ENCODE data around the gene PHKA2. TPM values are rescaled to one million over a fixed set of nuclear protein-coding genes. Genes with fewer than 3 reads are reported as not detected.

PHKA2 gene
- total RNA-seq, 4 donors from 2014 or later: 18.0 to 32.7 (median 26.6) TPM

- H3K4me1 ChIP-seq: no peaks in the 10 kb centered on the region
- DNase-seq (ENCODE audit: low spot score in 2 of 2): no peak
- TF ChIP-seq EP300 (IDR thresholded peaks at IDR 0.05) (no peak), POLR2A (IDR thresholded peaks at IDR 0.05) (no peak), CTCF (IDR thresholded peaks at IDR 0.05) (no peak)
- H3K27ac ChIP-seq: no peak overlapping the region
- H3K27me3 ChIP-seq: no peaks in the 10 kb centered on the region
- peaks cover 0 to 9% (median 0%) of the 10 kb centered on the region in 3 donors for H3K36me3 ChIP-seq
- WGBS, 2 donors: 81 to 84% methylated on average over 2 of the region's 2 CpGs
- H3K9me3 ChIP-seq: no peaks in the 10 kb centered on the region
- no peak overlapping the region for H3K4me3 ChIP-seq
Observed at GRCh38 chrX:18945483-18945882, 38.4 kb downstream of the PHKA2 start.

GRCh38 chrX:18944482-18944881, 39.4 kb downstream of the PHKA2 start:
- TF ChIP-seq EP300 (IDR thresholded peaks at IDR 0.05) (no peak), POLR2A (IDR thresholded peaks at IDR 0.05) (no peak), CTCF (IDR thresholded peaks at IDR 0.05) (no peak)
- no peaks in the 10 kb centered on the region for H3K9me3 ChIP-seq
- no peak for DNase-seq (ENCODE audit: low spot score in 2 of 2)
- no peak overlapping the region for H3K27ac ChIP-seq
- no peaks in the 10 kb centered on the region for H3K27me3 ChIP-seq
- WGBS, 2 donors: 68 to 69% methylated on average over 3 to 4 of the region's 4 CpGs
- peaks cover 0 to 12% (median 0%) of the 10 kb centered on the region in 3 donors for H3K36me3 ChIP-seq
- no peak overlapping the region for H3K4me3 ChIP-seq
- no peaks in the 10 kb centered on the region for H3K4me1 ChIP-seq

- 81 to 100% methylated on average over 1 to 2 of the region's 2 CpGs for WGBS, 2 donors
- H3K36me3 ChIP-seq: peaks cover 0 to 24% (median 0%) of the 10 kb centered on the region in 3 donors
- no peaks in the 10 kb centered on the region for H3K9me3 ChIP-seq
- no peak for DNase-seq (ENCODE audit: low spot score in 2 of 2)
- no peaks in the 10 kb centered on the region for H3K4me1 ChIP-seq
- no peaks in the 10 kb centered on the region for H3K27me3 ChIP-seq
- no peak overlapping the region for H3K4me3 ChIP-seq
- TF ChIP-seq POLR2A (IDR thresholded peaks at IDR 0.05): no peak
- TF ChIP-seq EP300 (IDR thresholded peaks at IDR 0.05): no peak
- no peak for TF ChIP-seq CTCF (IDR thresholded peaks at IDR 0.05)
- H3K27ac ChIP-seq: no peak overlapping the region
Observed at GRCh38 chrX:18941896-18942295, 42.0 kb downstream of the PHKA2 start.

GRCh38 chrX:18938710-18939109, 45.2 kb downstream of the PHKA2 start:
- Histone ChIP-seq H3K27me3 (no peaks in the 10 kb centered on the region), H3K27ac (no peak overlapping the region), H3K4me3 (no peak overlapping the region), H3K36me3 (peaks cover 0 to 31% (median 0%) of the 10 kb centered on the region in 3 donors), H3K4me1 (no peaks in the 10 kb centered on the region), H3K9me3 (no peaks in the 10 kb centered on the region)
- DNase-seq (ENCODE audit: low spot score in 2 of 2): no peak
- TF ChIP-seq POLR2A (IDR thresholded peaks at IDR 0.05) (no peak), EP300 (IDR thresholded peaks at IDR 0.05) (no peak), CTCF (IDR thresholded peaks at IDR 0.05) (no peak)
- WGBS, 2 donors: 41 to 67% methylated on average over 3 of the region's 3 CpGs

GRCh38 chrX:18937173-18937572, 46.7 kb downstream of the PHKA2 start:
- Histone ChIP-seq H3K36me3 (peaks cover 0 to 37% (median 0%) of the 10 kb centered on the region in 3 donors), H3K27me3 (no peaks in the 10 kb centered on the region), H3K4me3 (no peak overlapping the region), H3K9me3 (no peaks in the 10 kb centered on the region), H3K27ac (no peak overlapping the region), H3K4me1 (no peaks in the 10 kb centered on the region)
- WGBS, 2 donors: 76 to 78% methylated on average over 5 of the region's 5 CpGs
- TF ChIP-seq POLR2A (IDR thresholded peaks at IDR 0.05): no peak
- no peak for TF ChIP-seq EP300 (IDR thresholded peaks at IDR 0.05)
- no peak for TF ChIP-seq CTCF (IDR thresholded peaks at IDR 0.05)
- no peak for DNase-seq (ENCODE audit: low spot score in 2 of 2)
